ENCODE data around the gene TLR6. TPM values are rescaled to one million over a fixed set of nuclear protein-coding genes. Genes with fewer than 3 reads are reported as not detected.

Gene TLR6
- total and polyA plus RNA-seq, 2 of the 8 experiments (the other 6 are each of a cell fraction or from before 2014, with no cell fraction given) = 0.02 to 0.09 TPM

GRCh38 chr4:38859501-38859900 lies 2.9 kb upstream of the TLR6 start:
- Histone ChIP-seq H3K4me1 (replicated peaks in 1 of 4; ENCODE audit: control insufficient read depth in 3 of 4, insufficient read depth in 4 of 4, low read length in 3 of 4) (peaks cover 0 to 3% (median 1%) of the 10 kb centered on the region in 4 experiments; a peak in 1 of 7 replicates), H3K27ac (ENCODE audit: low read depth, low read length) (no peak overlapping the region), H3K4ac (replicated peaks; ENCODE audit: insufficient read length, low read depth, low read length) (no peak overlapping the region), H4K91ac (replicated peaks; ENCODE audit: insufficient read length, low read length) (no peak overlapping the region), H4K8ac (ENCODE audit: extremely low read depth, insufficient read depth, low read length) (no peak overlapping the region), H3K14ac (ENCODE audit: insufficient read length) (no peak overlapping the region), H3K23ac (ENCODE audit: insufficient read length) (no peak overlapping the region), H3K56ac (replicated peaks; ENCODE audit: insufficient read length, low read depth, low read length) (no peak overlapping the region), H3K79me2 (ENCODE audit: control insufficient read depth in 1 of 2, insufficient read depth in 2 of 2, low read length in 2 of 2) (no peaks in the 10 kb centered on the region), H3K4me3 (ENCODE audit: extremely low read depth in 1 of 4, insufficient read depth in 2 of 4, low read depth in 3 of 4, low read length in 4 of 4) (no peak overlapping the region), H4K20me1 (replicated peaks in 1 of 2; ENCODE audit: control insufficient read depth in 1 of 2, insufficient read depth in 2 of 2, low read length in 2 of 2) (no peaks in the 10 kb centered on the region), H2BK15ac (ENCODE audit: low read length) (no peak overlapping the region), H3K23me2 (ENCODE audit: low read depth, low read length) (no peaks in the 10 kb centered on the region), H3K9ac (replicated peaks in 1 of 4; ENCODE audit: extremely low read depth in 1 of 4, low read depth in 3 of 4, low read length in 3 of 4) (no peak overlapping the region), H3K36me3 (ENCODE audit: control insufficient read depth in 2 of 4, insufficient read depth in 4 of 4, low read length in 3 of 4) (no peaks in the 10 kb centered on the region), H4K5ac (ENCODE audit: insufficient read length, low read depth, low read length) (no peak overlapping the region), H2AFZ (ENCODE audit: low read length) (no peak overlapping the region), H2AK5ac (ENCODE audit: low read depth, low read length) (no peak overlapping the region), H3K27me3 (replicated peaks in 1 of 4; ENCODE audit: control insufficient read depth in 3 of 4, extremely low read depth in 1 of 4, insufficient read depth in 3 of 4, low read length in 3 of 4) (no peaks in the 10 kb centered on the region), H3K4me2 (ENCODE audit: insufficient read depth in 1 of 2, low read depth in 2 of 2, low read length in 2 of 2) (no peak overlapping the region), H2BK5ac (ENCODE audit: low read depth, low read length) (no peak overlapping the region), H3K9me3 (ENCODE audit: insufficient read depth in 2 of 2, low read depth in 1 of 2, low read length in 1 of 2) (no peaks in the 10 kb centered on the region), H3K79me1 (ENCODE audit: low read depth, low read length) (no peaks in the 10 kb centered on the region), H3K18ac (ENCODE audit: extremely low read depth, low read length) (no peak overlapping the region), H2BK20ac (ENCODE audit: low read length) (no peak overlapping the region), H2BK120ac (replicated peaks; ENCODE audit: low read depth, low read length) (no peak overlapping the region), H2BK12ac (ENCODE audit: low read depth, low read length) (no peak overlapping the region)
- FAIRE-seq (no peak), DNase-seq (ENCODE audit: low read depth in 1 of 2, low spot score in 2 of 2) (no peak)
- POLR2A ChIA-PET (ENCODE audit: partially characterized antibody) = no interaction called here
- no peak for TF ChIP-seq SIRT6 (IDR thresholded peaks at IDR 0.05; ENCODE audit: low read length)
- no peak for TF ChIP-seq POLR2AphosphoS5 (IDR thresholded peaks at IDR 0.05; ENCODE audit: low read depth, low read length)
- TF ChIP-seq BRCA1 (IDR thresholded peaks at IDR 0.05; ENCODE audit: low read depth, low read length) = no peak
- no peak for TF ChIP-seq ATF3 (IDR thresholded peaks at IDR 0.05; ENCODE audit: insufficient read depth, low read depth, low read length)
- TF ChIP-seq CTCF (IDR thresholded peaks at IDR 0.05; ENCODE audit: control extremely low read depth in 1 of 3, insufficient read depth in 1 of 3, low read depth in 1 of 3, low read length in 3 of 3) = no peak
- TF ChIP-seq MAX (IDR thresholded peaks at IDR 0.05) = no peak
- no peak for TF ChIP-seq NRF1 (IDR thresholded peaks at IDR 0.05; ENCODE audit: low read depth, low read length)
- WGBS, 2 experiments (ENCODE audit: extremely low coverage in 1 of 2, insufficient coverage in 1 of 2, insufficient read length in 1 of 2, insufficient replicate concordance in 2 of 2, low coverage in 1 of 2, low lambda C conversion rate in 2 of 2, missing lambda C conversion rate in 1 of 2) = 96% methylated on average over 7 of the region's 7 CpGs; no CpG with 5 or more reads in 1 of the 2 experiments
- CTCF ChIA-PET (ENCODE audit: partially characterized antibody) = interaction anchor here (1.0 to 5.1 kb wide), 10 partner anchors 10 to 276 kb away, joined by 4 to 66 read pairs (median 14); partner anchors contain the start of gene TLR10
